Measurements from ENCODE around the gene CDC14A. TPM values are rescaled to one million over a fixed set of nuclear protein-coding genes. Genes with fewer than 3 reads are reported as not detected.

The CDC14A gene
- total RNA-seq, 1 donor from 2014 or later: 6.3 TPM

DNA sequence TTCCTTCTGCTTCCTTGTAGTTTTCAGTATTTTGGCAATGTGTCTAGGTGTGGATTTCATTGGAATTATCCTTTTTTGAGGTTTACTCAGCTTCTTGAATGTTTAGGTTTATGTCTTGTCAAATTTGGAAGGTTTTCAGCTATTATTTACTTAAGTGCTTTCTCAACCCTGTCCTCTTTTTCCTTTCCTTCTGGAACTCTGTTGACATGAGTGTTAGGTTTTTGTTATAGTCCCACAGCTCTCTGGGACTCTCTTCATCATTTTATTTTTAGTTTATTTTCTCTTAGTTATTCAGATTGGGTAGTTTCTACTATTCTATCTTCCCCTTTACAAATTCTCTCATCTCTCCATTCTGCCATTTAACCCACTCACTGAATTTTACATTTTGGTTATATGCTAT lies 122.5 kb downstream of the CDC14A start:
- H3K27ac ChIP-seq (ENCODE audit: low read depth, low read length): no peak overlapping the region
- H3K4me1 Mint-ChIP-seq (ENCODE audit: low read depth, unreplicated experiment): peaks cover 2% of the 10 kb centered on the region
- TF ChIP-seq, protein P1, sequence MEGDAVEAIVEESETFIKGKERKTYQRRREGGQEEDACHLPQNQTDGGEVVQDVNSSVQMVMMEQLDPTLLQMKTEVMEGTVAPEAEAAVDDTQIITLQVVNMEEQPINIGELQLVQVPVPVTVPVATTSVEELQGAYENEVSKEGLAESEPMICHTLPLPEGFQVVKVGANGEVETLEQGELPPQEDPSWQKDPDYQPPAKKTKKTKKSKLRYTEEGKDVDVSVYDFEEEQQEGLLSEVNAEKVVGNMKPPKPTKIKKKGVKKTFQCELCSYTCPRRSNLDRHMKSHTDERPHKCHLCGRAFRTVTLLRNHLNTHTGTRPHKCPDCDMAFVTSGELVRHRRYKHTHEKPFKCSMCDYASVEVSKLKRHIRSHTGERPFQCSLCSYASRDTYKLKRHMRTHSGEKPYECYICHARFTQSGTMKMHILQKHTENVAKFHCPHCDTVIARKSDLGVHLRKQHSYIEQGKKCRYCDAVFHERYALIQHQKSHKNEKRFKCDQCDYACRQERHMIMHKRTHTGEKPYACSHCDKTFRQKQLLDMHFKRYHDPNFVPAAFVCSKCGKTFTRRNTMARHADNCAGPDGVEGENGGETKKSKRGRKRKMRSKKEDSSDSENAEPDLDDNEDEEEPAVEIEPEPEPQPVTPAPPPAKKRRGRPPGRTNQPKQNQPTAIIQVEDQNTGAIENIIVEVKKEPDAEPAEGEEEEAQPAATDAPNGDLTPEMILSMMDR (IDR thresholded peaks at IDR 0.05; ENCODE audit: insufficient read depth, low read depth, low read length): no peak
- no peak for TF ChIP-seq EZH2 (IDR thresholded peaks at IDR 0.05; ENCODE audit: insufficient read depth, low read length)
- H3K4me3 ChIP-seq (ENCODE audit: insufficient read depth, low read depth, low read length): no peak overlapping the region
- H3K27me3 Mint-ChIP-seq (ENCODE audit: low read depth, unreplicated experiment): no peaks in the 10 kb centered on the region
- no peaks in the 10 kb centered on the region for H3K9me3 Mint-ChIP-seq (ENCODE audit: unreplicated experiment)
- no peak overlapping the region for H3K27ac Mint-ChIP-seq (ENCODE audit: unreplicated experiment)
- no peaks in the 10 kb centered on the region for H3K79me2 ChIP-seq (ENCODE audit: insufficient read depth, low read length)
- peaks cover 3% of the 10 kb centered on the region for H3K36me3 Mint-ChIP-seq (ENCODE audit: low read depth, unreplicated experiment)
- FAIRE-seq: no peak
- H3K9ac ChIP-seq (ENCODE audit: low read length): no peak overlapping the region
- H3K4me1 ChIP-seq (ENCODE audit: insufficient read depth, low read length): no peaks in the 10 kb centered on the region
- H3K4me3 Mint-ChIP-seq (ENCODE audit: unreplicated experiment): no peak overlapping the region
- no peak for DNase-seq (ENCODE audit: low read depth)
- no peaks in the 10 kb centered on the region for H3K9me3 ChIP-seq (ENCODE audit: insufficient read depth, low read depth, low read length)
- H2AFZ ChIP-seq (ENCODE audit: low read depth, low read length): no peak overlapping the region
- no peaks in the 10 kb centered on the region for H4K20me1 ChIP-seq (ENCODE audit: insufficient read depth, low read length)
- H3K27me3 ChIP-seq (ENCODE audit: insufficient read depth, low read length): no peaks in the 10 kb centered on the region
- no peaks in the 10 kb centered on the region for H3K36me3 ChIP-seq (ENCODE audit: insufficient read depth, low read length)
- H3K4me2 ChIP-seq (ENCODE audit: low read length): no peak overlapping the region

DNA sequence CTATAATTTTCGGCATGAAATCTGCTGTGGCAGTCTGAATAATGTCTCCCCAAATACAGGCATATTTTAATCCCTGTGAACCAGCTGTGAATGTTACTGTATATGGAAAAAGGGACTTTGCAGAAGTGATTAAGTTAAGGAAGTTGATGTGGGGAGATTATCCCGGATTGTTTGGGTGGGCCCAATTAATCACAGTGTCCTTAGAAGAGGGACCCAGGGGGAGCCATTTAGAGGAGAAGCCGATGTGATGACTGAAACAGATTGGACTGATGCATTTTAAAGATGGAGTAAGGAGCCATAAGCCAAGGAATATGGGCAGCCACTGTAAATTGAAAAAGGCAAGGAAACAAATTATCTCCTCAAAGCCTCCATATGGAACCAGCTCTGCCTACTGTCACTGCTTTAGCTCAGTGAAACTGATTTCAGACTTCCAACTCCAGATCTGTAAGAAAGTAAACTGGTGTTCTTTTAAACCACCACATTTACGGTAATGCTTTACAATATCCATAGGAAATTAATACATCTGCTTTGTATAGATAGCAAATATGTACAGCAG lies 124.5 kb downstream of the CDC14A start:
- H3K4me2 ChIP-seq (ENCODE audit: low read length): no peak overlapping the region
- no peaks in the 10 kb centered on the region for H3K36me3 ChIP-seq (ENCODE audit: insufficient read depth, low read length)
- H3K27me3 Mint-ChIP-seq (ENCODE audit: low read depth, unreplicated experiment): no peaks in the 10 kb centered on the region
- no peak overlapping the region for H3K27ac Mint-ChIP-seq (ENCODE audit: unreplicated experiment)
- no peaks in the 10 kb centered on the region for H4K20me1 ChIP-seq (ENCODE audit: insufficient read depth, low read length)
- no peak overlapping the region for H3K9ac ChIP-seq (ENCODE audit: low read length)
- no peak for DNase-seq (ENCODE audit: low read depth)
- no peak overlapping the region for H3K4me3 Mint-ChIP-seq (ENCODE audit: unreplicated experiment)
- no peaks in the 10 kb centered on the region for H3K9me3 Mint-ChIP-seq (ENCODE audit: unreplicated experiment)
- no peaks in the 10 kb centered on the region for H3K9me3 ChIP-seq (ENCODE audit: insufficient read depth, low read depth, low read length)
- no peaks in the 10 kb centered on the region for H3K27me3 ChIP-seq (ENCODE audit: insufficient read depth, low read length)
- no peaks in the 10 kb centered on the region for H3K4me1 ChIP-seq (ENCODE audit: insufficient read depth, low read length)
- peaks cover 5% of the 10 kb centered on the region for H3K36me3 Mint-ChIP-seq (ENCODE audit: low read depth, unreplicated experiment)
- no peak overlapping the region for H3K27ac ChIP-seq (ENCODE audit: low read depth, low read length)
- no peak overlapping the region for H2AFZ ChIP-seq (ENCODE audit: low read depth, low read length)
- H3K4me1 Mint-ChIP-seq (ENCODE audit: low read depth, unreplicated experiment): peaks cover 2% of the 10 kb centered on the region
- TF ChIP-seq, protein P1 (IDR thresholded peaks at IDR 0.05; ENCODE audit: insufficient read depth, low read depth, low read length): no peak
- TF ChIP-seq EZH2 (IDR thresholded peaks at IDR 0.05; ENCODE audit: insufficient read depth, low read length): no peak
- H3K4me3 ChIP-seq (ENCODE audit: insufficient read depth, low read depth, low read length): no peak overlapping the region
- no peak for FAIRE-seq
- H3K79me2 ChIP-seq (ENCODE audit: insufficient read depth, low read length): no peaks in the 10 kb centered on the region

DNA sequence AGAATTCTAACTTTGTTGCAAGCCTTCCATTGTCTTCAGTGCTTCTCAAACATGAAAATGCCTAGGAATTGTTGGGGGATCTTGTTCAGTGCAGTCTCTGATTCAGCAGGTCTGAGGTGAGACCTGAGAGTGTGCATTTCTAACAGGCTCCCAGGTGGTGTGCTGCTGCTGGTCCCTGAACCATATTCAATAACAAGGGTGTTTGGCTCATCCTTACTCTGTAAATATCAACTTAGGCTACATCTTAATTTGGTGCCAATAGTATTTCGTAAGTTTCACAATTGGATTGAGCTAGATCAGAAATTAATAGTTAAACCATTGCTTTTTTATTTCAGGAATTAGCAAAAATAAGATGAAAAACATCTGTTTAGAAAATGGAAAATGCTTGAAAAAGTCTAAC lies 126.5 kb downstream of the CDC14A start:
- no peak overlapping the region for H3K4me3 ChIP-seq (ENCODE audit: insufficient read depth, low read depth, low read length)
- peaks cover 2% of the 10 kb centered on the region for H3K4me1 Mint-ChIP-seq (ENCODE audit: low read depth, unreplicated experiment)
- no peaks in the 10 kb centered on the region for H3K79me2 ChIP-seq (ENCODE audit: insufficient read depth, low read length)
- no peak overlapping the region for H3K9ac ChIP-seq (ENCODE audit: low read length)
- no peak overlapping the region for H3K4me3 Mint-ChIP-seq (ENCODE audit: unreplicated experiment)
- no peaks in the 10 kb centered on the region for H3K27me3 Mint-ChIP-seq (ENCODE audit: low read depth, unreplicated experiment)
- no peak for FAIRE-seq
- no peak for DNase-seq (ENCODE audit: low read depth)
- no peak overlapping the region for H3K4me2 ChIP-seq (ENCODE audit: low read length)
- no peaks in the 10 kb centered on the region for H3K9me3 ChIP-seq (ENCODE audit: insufficient read depth, low read depth, low read length)
- no peak overlapping the region for H2AFZ ChIP-seq (ENCODE audit: low read depth, low read length)
- H3K27me3 ChIP-seq (ENCODE audit: insufficient read depth, low read length): no peaks in the 10 kb centered on the region
- no peaks in the 10 kb centered on the region for H3K36me3 ChIP-seq (ENCODE audit: insufficient read depth, low read length)
- no peaks in the 10 kb centered on the region for H3K9me3 Mint-ChIP-seq (ENCODE audit: unreplicated experiment)
- no peak overlapping the region for H3K27ac ChIP-seq (ENCODE audit: low read depth, low read length)
- H3K27ac Mint-ChIP-seq (ENCODE audit: unreplicated experiment): no peak overlapping the region
- peaks cover 7% of the 10 kb centered on the region for H3K36me3 Mint-ChIP-seq (ENCODE audit: low read depth, unreplicated experiment)
- no peaks in the 10 kb centered on the region for H4K20me1 ChIP-seq (ENCODE audit: insufficient read depth, low read length)
- H3K4me1 ChIP-seq (ENCODE audit: insufficient read depth, low read length): no peaks in the 10 kb centered on the region
- no peak for TF ChIP-seq EZH2 (IDR thresholded peaks at IDR 0.05; ENCODE audit: insufficient read depth, low read length)
- TF ChIP-seq, protein P1 (IDR thresholded peaks at IDR 0.05; ENCODE audit: insufficient read depth, low read depth, low read length): no peak

All from astrocyte (in vitro differentiated cells and primary cell).